HepG2 (cell line): ENCODE results near the gene KCNQ1OT1. TPM values are rescaled to one million over a fixed set of nuclear protein-coding genes. Genes with fewer than 3 reads are reported as not detected.

ENCODE experiments used
- CBX5 ChIP-seq: sonication (generic); formaldehyde crosslinking; IDR thresholded peaks from 2 replicates; pipeline ENCODE4 v1.4.0; 2020; ENCODE audit warnings: missing genetic modification reagents, borderline replicate concordance
- CEBPB ChIP-seq: IDR thresholded peaks from 2 replicates; pipeline ENCODE4 v1.6.1; 2011; ENCODE audit warnings: low read depth, low read length, improper control_type of control experiment, borderline replicate concordance
- HNRNPH1 ChIP-seq: fragments of 200-400 bp; formaldehyde crosslinking; optimal IDR thresholded peaks from 2 replicates; pipeline ENCODE3; 2017; ENCODE audit warnings: mild to moderate bottlenecking, low read depth, low read length
- NFKBIZ ChIP-seq: IDR thresholded peaks from 2 replicates; pipeline ENCODE4 v1.6.1; 2018; ENCODE audit warnings: missing genetic modification reagents, missing compliant biosample characterization
- PHF21A ChIP-seq: sonication (generic); formaldehyde crosslinking; IDR thresholded peaks from 2 replicates; pipeline ENCODE4 v1.5.0; 2020; ENCODE audit warnings: mild to moderate bottlenecking, missing genetic modification reagents
- RFX1 ChIP-seq: fragments of 450-650 bp; IDR thresholded peaks from 2 replicates; pipeline ENCODE4 v1.6.1; 2017
- SAP130 ChIP-seq: IDR thresholded peaks from 2 replicates; pipeline ENCODE4 v1.6.1; 2016; ENCODE audit warnings: low read depth
- SETDB1 ChIP-seq: sonication (generic); formaldehyde crosslinking; IDR thresholded peaks from 2 replicates; pipeline ENCODE4 v1.5.1; 2020; ENCODE audit warnings: missing genetic modification reagents, mild to moderate bottlenecking, borderline replicate concordance
- ZBTB7A ChIP-seq: sonication (generic); formaldehyde crosslinking; IDR thresholded peaks from 2 replicates; pipeline ENCODE4 v1.8.0; 2022; ENCODE audit warnings: mild to moderate bottlenecking, missing genetic modification reagents
- ZNF234 ChIP-seq: sonication (generic); formaldehyde crosslinking; conservative IDR thresholded peaks from 2 replicates; pipeline ENCODE4 v1.5.1; 2020; ENCODE audit warnings: mild to moderate bottlenecking, missing genetic modification reagents
- ZNF30 ChIP-seq: sonication (generic); formaldehyde crosslinking; IDR thresholded peaks from 2 replicates; pipeline ENCODE4 v1.5.0; 2020; ENCODE audit warnings: mild to moderate bottlenecking, missing genetic modification reagents
- ZNF333 ChIP-seq: sonication (generic); formaldehyde crosslinking; IDR thresholded peaks from 2 replicates; pipeline ENCODE4 v1.4.0; 2020; ENCODE audit warnings: mild to moderate bottlenecking, missing genetic modification reagents, borderline replicate concordance
- ZNF570 ChIP-seq: sonication (generic); formaldehyde crosslinking; IDR thresholded peaks from 2 replicates; pipeline ENCODE4 v1.4.0; 2020; ENCODE audit warnings: mild to moderate bottlenecking, missing genetic modification reagents, borderline replicate concordance
- ZNF607 ChIP-seq: sonication (generic); formaldehyde crosslinking; IDR thresholded peaks from 2 replicates; pipeline ENCODE4 v1.5.1; 2020; ENCODE audit warnings: missing genetic modification reagents, mild to moderate bottlenecking, borderline replicate concordance
- ZNF768 ChIP-seq: sonication (generic); formaldehyde crosslinking; IDR thresholded peaks from 2 replicates; pipeline ENCODE4 v1.4.0; 2020; ENCODE audit warnings: missing genetic modification reagents
- polyA plus RNA-seq, 8 experiments: library from polyadenylated mRNA; depleted of rRNA in 3 of 8; stranded (reverse) in 7 of 8; unstranded in 1 of 8; fragments of >200 nt; fragmentation: Illumina TruSeq in 4 of 8; extraction: Trizol in 4 of 8; gene quantifications; 2 replicates each; pipeline versions ENCODE4 v1.2.1 to v1.2.3, GENCODE V29; 2011 to 2016; ENCODE audit warnings: low read depth in 4 of 8, missing spikeins in 1 of 8, mixed read lengths in 1 of 8; ENCODE audit not compliant: insufficient read depth in 1 of 8
- total RNA-seq, 5 experiments: library from RNA; depleted of rRNA; stranded (reverse); fragments of >200 nt; fragmentation: Illumina TruSeq; extraction: Trizol; gene quantifications; 2 replicates each; pipeline ENCODE4 v1.2.3, GENCODE V29; 2016; ENCODE audit warnings: low read depth in 1 of 5
- TF ChIP-seq, protein P1 (sequence below): sonication (generic); formaldehyde crosslinking; IDR thresholded peaks from 2 replicates; pipeline ENCODE4 v1.9.0; 2021; ENCODE audit warnings: mild to moderate bottlenecking, missing genetic modification reagents
- TF ChIP-seq, protein P2 (sequence below): IDR thresholded peaks from 2 replicates; pipeline ENCODE4 v1.6.1; 2016; ENCODE audit warnings: missing compliant biosample characterization, missing genetic modification reagents, borderline replicate concordance
- TF ChIP-seq, protein P3 (sequence below): sonication (generic); formaldehyde crosslinking; IDR thresholded peaks from 2 replicates; pipeline ENCODE4 v1.5.0; 2020; ENCODE audit warnings: mild to moderate bottlenecking, low read depth, missing genetic modification reagents, borderline replicate concordance
- TF ChIP-seq, protein P4 (sequence below): IDR thresholded peaks from 2 replicates; pipeline ENCODE4 v1.6.1; 2018; ENCODE audit warnings: missing genetic modification reagents
- TF ChIP-seq, protein P5 (sequence below): IDR thresholded peaks from 2 replicates; pipeline ENCODE4 v1.6.1; 2016

The KCNQ1OT1 gene
- total and polyA plus RNA-seq, 2 of the 13 experiments (the other 11 are each of a cell fraction or from before 2014, with no cell fraction given), result 1.3 to 18.9 TPM

DNA sequence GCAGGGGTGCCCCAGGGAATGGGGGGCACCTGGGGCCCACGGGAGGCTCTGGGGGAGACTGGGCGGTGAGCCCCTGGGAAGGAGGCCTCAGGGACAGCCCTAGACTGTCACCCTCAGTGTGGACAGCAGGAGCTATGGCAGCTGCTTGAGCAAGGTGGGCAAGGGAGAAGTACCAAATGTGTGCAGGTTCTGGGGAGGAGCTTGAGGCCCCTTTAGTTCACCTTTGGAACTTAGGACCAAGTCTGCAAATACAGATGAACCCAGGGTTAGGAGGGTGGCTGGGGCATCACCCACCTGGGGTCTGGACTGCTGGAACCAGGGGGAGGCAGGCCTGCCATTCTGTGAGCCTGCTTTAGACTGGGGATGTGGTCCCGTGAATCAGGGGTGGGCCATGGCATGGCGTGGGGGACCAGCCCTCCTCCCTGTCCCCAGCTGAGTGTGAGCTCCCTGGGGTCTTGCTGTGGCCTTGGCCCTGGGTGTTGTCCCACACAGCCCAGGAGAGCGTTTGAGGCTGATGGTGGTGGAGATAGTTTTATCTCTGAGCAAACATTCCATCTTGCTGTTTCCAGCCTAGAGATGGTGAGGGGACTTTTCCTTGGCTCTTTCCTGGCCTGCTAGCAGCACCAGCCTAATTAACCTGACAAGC is 132.6 kb downstream of the KCNQ1OT1 start (continued):
- TF ChIP-seq, protein P1, sequence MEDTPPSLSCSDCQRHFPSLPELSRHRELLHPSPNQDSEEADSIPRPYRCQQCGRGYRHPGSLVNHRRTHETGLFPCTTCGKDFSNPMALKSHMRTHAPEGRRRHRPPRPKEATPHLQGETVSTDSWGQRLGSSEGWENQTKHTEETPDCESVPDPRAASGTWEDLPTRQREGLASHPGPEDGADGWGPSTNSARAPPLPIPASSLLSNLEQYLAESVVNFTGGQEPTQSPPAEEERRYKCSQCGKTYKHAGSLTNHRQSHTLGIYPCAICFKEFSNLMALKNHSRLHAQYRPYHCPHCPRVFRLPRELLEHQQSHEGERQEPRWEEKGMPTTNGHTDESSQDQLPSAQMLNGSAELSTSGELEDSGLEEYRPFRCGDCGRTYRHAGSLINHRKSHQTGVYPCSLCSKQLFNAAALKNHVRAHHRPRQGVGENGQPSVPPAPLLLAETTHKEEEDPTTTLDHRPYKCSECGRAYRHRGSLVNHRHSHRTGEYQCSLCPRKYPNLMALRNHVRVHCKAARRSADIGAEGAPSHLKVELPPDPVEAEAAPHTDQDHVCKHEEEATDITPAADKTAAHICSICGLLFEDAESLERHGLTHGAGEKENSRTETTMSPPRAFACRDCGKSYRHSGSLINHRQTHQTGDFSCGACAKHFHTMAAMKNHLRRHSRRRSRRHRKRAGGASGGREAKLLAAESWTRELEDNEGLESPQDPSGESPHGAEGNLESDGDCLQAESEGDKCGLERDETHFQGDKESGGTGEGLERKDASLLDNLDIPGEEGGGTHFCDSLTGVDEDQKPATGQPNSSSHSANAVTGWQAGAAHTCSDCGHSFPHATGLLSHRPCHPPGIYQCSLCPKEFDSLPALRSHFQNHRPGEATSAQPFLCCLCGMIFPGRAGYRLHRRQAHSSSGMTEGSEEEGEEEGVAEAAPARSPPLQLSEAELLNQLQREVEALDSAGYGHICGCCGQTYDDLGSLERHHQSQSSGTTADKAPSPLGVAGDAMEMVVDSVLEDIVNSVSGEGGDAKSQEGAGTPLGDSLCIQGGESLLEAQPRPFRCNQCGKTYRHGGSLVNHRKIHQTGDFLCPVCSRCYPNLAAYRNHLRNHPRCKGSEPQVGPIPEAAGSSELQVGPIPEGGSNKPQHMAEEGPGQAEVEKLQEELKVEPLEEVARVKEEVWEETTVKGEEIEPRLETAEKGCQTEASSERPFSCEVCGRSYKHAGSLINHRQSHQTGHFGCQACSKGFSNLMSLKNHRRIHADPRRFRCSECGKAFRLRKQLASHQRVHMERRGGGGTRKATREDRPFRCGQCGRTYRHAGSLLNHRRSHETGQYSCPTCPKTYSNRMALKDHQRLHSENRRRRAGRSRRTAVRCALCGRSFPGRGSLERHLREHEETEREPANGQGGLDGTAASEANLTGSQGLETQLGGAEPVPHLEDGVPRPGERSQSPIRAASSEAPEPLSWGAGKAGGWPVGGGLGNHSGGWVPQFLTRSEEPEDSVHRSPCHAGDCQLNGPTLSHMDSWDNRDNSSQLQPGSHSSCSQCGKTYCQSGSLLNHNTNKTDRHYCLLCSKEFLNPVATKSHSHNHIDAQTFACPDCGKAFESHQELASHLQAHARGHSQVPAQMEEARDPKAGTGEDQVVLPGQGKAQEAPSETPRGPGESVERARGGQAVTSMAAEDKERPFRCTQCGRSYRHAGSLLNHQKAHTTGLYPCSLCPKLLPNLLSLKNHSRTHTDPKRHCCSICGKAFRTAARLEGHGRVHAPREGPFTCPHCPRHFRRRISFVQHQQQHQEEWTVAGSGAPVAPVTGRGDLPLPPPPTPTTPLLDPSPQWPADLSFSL (CRISPR knock-in tag), result no peak
- TF ChIP-seq, protein P2, sequence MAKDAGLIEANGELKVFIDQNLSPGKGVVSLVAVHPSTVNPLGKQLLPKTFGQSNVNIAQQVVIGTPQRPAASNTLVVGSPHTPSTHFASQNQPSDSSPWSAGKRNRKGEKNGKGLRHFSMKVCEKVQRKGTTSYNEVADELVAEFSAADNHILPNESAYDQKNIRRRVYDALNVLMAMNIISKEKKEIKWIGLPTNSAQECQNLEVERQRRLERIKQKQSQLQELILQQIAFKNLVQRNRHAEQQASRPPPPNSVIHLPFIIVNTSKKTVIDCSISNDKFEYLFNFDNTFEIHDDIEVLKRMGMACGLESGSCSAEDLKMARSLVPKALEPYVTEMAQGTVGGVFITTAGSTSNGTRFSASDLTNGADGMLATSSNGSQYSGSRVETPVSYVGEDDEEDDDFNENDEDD (CRISPR knock-in tag), result peak; percentile 37; the same call in 1 of the 2 replicates
- TF ChIP-seq PHF21A (peak; percentile 26; the same call in 1 of the 2 replicates), ZNF30 (CRISPR knock-in tag) (no peak), ZNF570 (CRISPR knock-in tag) (no peak), CBX5 (CRISPR knock-in tag) (peak; percentile 9; the same call in 1 of the 2 replicates), SETDB1 (CRISPR knock-in tag) (no peak), SAP130 (no peak), ZNF768 (CRISPR knock-in tag) (peak; percentile 54; the same call in 1 of the 2 replicates), RFX1 (no peak), NFKBIZ (CRISPR knock-in tag) (no peak), ZNF333 (CRISPR knock-in tag) (no peak), ZBTB7A (no peak), ZNF607 (CRISPR knock-in tag) (no peak), HNRNPH1 (no peak), ZNF234 (CRISPR knock-in tag) (no peak), CEBPB (no peak)
- TF ChIP-seq, protein P3, sequence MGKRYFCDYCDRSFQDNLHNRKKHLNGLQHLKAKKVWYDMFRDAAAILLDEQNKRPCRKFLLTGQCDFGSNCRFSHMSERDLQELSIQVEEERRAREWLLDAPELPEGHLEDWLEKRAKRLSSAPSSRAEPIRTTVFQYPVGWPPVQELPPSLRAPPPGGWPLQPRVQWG (CRISPR knock-in tag), result no peak
- TF ChIP-seq, protein P4, sequence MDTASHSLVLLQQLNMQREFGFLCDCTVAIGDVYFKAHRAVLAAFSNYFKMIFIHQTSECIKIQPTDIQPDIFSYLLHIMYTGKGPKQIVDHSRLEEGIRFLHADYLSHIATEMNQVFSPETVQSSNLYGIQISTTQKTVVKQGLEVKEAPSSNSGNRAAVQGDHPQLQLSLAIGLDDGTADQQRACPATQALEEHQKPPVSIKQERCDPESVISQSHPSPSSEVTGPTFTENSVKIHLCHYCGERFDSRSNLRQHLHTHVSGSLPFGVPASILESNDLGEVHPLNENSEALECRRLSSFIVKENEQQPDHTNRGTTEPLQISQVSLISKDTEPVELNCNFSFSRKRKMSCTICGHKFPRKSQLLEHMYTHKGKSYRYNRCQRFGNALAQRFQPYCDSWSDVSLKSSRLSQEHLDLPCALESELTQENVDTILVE (CRISPR knock-in tag), result no peak
- TF ChIP-seq, protein P5, sequence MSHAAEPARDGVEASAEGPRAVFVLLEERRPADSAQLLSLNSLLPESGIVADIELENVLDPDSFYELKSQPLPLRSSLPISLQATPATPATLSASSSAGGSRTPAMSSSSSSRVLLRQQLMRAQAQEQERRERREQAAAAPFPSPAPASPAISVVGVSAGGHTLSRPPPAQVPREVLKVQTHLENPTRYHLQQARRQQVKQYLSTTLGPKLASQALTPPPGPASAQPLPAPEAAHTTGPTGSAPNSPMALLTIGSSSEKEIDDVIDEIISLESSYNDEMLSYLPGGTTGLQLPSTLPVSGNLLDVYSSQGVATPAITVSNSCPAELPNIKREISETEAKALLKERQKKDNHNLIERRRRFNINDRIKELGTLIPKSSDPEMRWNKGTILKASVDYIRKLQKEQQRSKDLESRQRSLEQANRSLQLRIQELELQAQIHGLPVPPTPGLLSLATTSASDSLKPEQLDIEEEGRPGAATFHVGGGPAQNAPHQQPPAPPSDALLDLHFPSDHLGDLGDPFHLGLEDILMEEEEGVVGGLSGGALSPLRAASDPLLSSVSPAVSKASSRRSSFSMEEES (CRISPR knock-in tag), result no peak
